ENCODE results near the gene PLXNA3.

Gene PLXNA3

DNA sequence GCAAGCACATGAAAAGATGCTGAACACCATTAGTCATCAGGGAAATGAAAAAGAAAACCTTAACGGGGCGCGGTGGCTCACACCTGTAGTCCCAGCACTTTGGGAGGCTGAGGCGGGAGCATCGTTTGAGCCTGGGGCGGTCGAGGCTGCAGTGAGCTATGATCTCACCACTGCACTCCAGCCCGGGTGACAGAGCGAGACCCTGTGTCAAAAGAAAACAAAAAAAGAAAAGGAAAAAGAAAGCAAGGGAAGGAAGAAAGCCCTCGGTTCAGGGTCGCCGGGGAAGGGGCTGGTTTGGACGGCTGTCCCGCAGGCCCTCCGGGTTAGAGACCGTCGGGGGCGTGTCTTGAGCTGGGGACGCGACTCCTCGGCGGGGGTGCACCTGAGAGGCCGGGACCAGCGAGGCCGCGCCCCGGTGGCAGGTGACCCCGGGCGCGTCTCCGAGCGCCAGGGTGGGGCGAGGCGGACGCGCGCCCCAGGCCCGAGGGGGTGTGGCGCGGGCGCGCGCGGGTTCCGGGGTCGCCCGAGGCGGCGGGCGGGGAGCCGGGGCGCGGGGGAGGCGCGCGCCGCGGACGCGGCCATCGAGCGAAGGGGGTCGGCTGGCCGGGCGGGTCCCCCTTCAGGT, 478 bp upstream of the PLXNA3 start:
- TF ChIP-seq EZH2phosphoT487 (conservative IDR thresholded peaks at IDR 0.05; ENCODE audit: low read length) (no peak), CTCF (IDR thresholded peaks at IDR 0.05; ENCODE audit: insufficient read depth, low read length, poor library complexity, severe bottlenecking) (no peak)
- Histone ChIP-seq H3K9ac (ENCODE audit: low read length) (peak overlapping the region; percentile 80), H3K4me2 (ENCODE audit: low read depth, low read length, poor library complexity, severe bottlenecking) (peak overlapping the region; percentile 84), H3K36me3 (ENCODE audit: low read length) (no peaks in the 10 kb centered on the region), H3K9me3 (ENCODE audit: insufficient read depth, low read length) (no peaks in the 10 kb centered on the region), H3F3A (ENCODE audit: insufficient read depth) (0 out of 2 replicates have a peak, but pooled peaks cover 2% of the 10 kb centered on the region), H3K27ac (ENCODE audit: low read depth, low read length) (peak overlapping the region; percentile 37; the same call in 1 of the 2 replicates), H3K9me2 (replicated peaks; ENCODE audit: insufficient read depth, low read length) (no peaks in the 10 kb centered on the region), H2AFZ (ENCODE audit: low read depth, low read length, severe bottlenecking) (peak overlapping the region; percentile 59), H3K27me3 (ENCODE audit: low read length) (no peaks in the 10 kb centered on the region), H3K4me3 (ENCODE audit: insufficient read depth, low read length, poor library complexity, severe bottlenecking) (peak overlapping the region; percentile 75), H3K79me2 (ENCODE audit: insufficient read depth, low read length) (peaks cover 10% of the 10 kb centered on the region), H4K20me1 (ENCODE audit: low read depth, low read length) (no peaks in the 10 kb centered on the region)

GRCh38 chrX:154458954-154459778, 1.1 kb downstream of the PLXNA3 start:
- H3K4me2 ChIP-seq (ENCODE audit: low read depth, low read length, poor library complexity, severe bottlenecking): peak overlapping the region; percentile 84
- peaks cover 10% of the 10 kb centered on the region for H3K79me2 ChIP-seq (ENCODE audit: insufficient read depth, low read length)

DNA sequence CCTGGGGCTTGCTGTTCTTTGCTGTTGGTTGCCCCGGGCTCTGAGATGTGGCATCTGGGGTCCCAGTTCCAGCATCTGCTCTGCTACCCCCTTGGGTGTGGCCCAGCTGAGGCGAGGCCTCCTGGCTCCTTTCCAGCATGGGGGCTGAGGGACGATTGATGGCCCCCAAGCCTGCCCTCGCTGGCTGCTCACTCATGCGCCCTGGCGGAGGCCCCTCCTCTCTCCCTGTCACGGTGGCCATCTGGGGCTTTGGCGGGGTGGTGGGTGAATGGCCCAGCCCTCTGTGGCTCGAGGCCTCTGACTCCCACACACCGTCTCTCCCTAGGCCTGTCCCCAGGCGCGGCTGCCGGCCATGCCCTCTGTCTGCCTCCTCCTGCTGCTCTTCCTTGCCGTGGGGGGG, 1.8 kb downstream of the PLXNA3 start:
- H3K4me2 ChIP-seq (ENCODE audit: low read depth, low read length, poor library complexity, severe bottlenecking): peak overlapping the region; percentile 84
- no peak overlapping the region for H3K4me3 ChIP-seq (ENCODE audit: insufficient read depth, low read length, poor library complexity, severe bottlenecking)
- peaks cover 10% of the 10 kb centered on the region for H3K79me2 ChIP-seq (ENCODE audit: insufficient read depth, low read length)
- no peaks in the 10 kb centered on the region for H3K27me3 ChIP-seq (ENCODE audit: low read length)
- no peaks in the 10 kb centered on the region for H3K36me3 ChIP-seq (ENCODE audit: low read length)
- no peaks in the 10 kb centered on the region for H3K9me2 ChIP-seq (replicated peaks; ENCODE audit: insufficient read depth, low read length)
- no peak overlapping the region for H2AFZ ChIP-seq (ENCODE audit: low read depth, low read length, severe bottlenecking)
- no peaks in the 10 kb centered on the region for H3K9me3 ChIP-seq (ENCODE audit: insufficient read depth, low read length)
- H3F3A ChIP-seq (ENCODE audit: insufficient read depth): 0 out of 2 replicates have a peak, but pooled peaks cover 2% of the 10 kb centered on the region
- peak overlapping the region; percentile 80 for H3K9ac ChIP-seq (ENCODE audit: low read length)
- H3K27ac ChIP-seq (ENCODE audit: low read depth, low read length): no peak overlapping the region
- TF ChIP-seq EZH2phosphoT487 (conservative IDR thresholded peaks at IDR 0.05; ENCODE audit: low read length): no peak
- no peak for TF ChIP-seq CTCF (IDR thresholded peaks at IDR 0.05; ENCODE audit: insufficient read depth, low read length, poor library complexity, severe bottlenecking)
- H4K20me1 ChIP-seq (ENCODE audit: low read depth, low read length): no peaks in the 10 kb centered on the region

More at GRCh38 chrX:154458954-154459778, 1.1 kb downstream of the PLXNA3 start:
- Histone ChIP-seq H3K9me3 (ENCODE audit: insufficient read depth, low read length) (no peaks in the 10 kb centered on the region), H3K9ac (ENCODE audit: low read length) (peak overlapping the region; percentile 80), H3K27ac (ENCODE audit: low read depth, low read length) (no peak overlapping the region), H3K36me3 (ENCODE audit: low read length) (no peaks in the 10 kb centered on the region), H3K27me3 (ENCODE audit: low read length) (no peaks in the 10 kb centered on the region), H3K9me2 (replicated peaks; ENCODE audit: insufficient read depth, low read length) (no peaks in the 10 kb centered on the region), H3F3A (ENCODE audit: insufficient read depth) (0 out of 2 replicates have a peak, but pooled peaks cover 2% of the 10 kb centered on the region), H3K4me3 (ENCODE audit: insufficient read depth, low read length, poor library complexity, severe bottlenecking) (peak overlapping the region; percentile 75), H4K20me1 (ENCODE audit: low read depth, low read length) (no peaks in the 10 kb centered on the region), H2AFZ (ENCODE audit: low read depth, low read length, severe bottlenecking) (no peak overlapping the region)
- TF ChIP-seq EZH2phosphoT487 (conservative IDR thresholded peaks at IDR 0.05; ENCODE audit: low read length): no peak
- no peak for TF ChIP-seq CTCF (IDR thresholded peaks at IDR 0.05; ENCODE audit: insufficient read depth, low read length, poor library complexity, severe bottlenecking)
